GM19467 (cell line): ENCODE results near the gene FBXO24.

Experiments used
- ATAC-seq: cut with Tn5 transposase; IDR thresholded peaks from one replicate; pipeline ENCODE4 v1.9.1; 2021; ENCODE audit warnings: mild to moderate bottlenecking, moderate library complexity; ENCODE audit not compliant: unreplicated experiment

The FBXO24 gene

DNA sequence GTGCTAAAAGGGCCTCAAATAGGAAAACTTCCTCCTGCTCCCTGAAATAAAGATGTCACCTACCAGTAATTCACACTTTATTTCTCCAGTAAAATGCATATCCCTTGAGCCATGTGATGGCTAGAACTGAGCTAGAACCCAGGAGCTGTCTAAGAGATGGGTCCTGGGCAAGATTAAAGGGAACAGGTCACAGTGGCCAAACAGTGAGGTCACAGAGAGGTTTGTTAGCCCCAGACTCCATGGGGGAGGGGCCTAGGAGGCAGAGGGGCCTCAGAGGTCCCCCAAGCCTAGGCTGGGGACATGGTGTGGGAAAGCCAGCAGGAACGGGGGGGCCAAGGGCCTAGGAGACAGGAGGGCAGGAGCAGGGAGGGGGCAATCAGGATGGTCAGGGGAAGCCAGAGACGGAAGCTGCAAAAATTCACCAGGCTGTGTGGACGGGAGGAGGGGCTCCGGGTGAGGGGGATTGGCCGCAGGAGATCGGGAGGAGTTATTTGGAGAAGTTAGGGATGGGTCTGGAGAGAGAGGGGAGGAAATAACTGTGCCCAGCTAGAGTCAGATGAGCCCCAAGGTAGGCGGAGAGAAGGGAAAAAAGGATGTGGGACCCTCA lies 3.3 kb downstream of the FBXO24 start:
- no peak for ATAC-seq

DNA sequence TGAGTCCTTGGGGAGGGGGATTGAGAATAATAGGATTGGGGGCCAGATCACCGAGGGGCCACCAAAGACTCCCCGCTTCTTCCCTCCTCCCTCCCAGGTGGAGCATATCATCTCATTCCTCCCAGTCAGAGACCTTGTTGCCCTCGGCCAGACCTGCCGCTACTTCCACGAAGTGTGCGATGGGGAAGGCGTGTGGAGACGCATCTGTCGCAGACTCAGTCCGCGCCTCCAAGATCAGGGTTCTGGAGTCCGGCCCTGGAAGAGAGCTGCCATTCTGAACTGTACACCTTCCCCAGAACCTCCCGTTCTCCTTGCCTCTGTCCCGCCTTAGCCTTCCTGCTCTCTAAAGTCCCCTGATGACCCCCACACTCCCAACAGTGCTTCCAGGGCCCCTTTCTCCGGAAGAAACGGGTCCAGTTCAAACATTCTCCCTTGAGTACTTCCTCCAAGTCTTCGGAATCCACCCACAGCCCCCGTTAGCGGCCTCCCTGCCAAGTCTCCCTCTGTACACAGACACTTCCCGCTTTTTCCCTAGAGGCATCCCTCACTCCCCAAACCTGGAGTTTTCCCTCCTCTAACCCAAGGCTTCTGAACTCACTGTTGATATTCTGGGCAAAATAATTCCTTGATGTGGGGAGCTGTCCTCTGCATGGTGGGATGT lies 4.1 kb downstream of the FBXO24 start:
- ATAC-seq, result no peak

DNA sequence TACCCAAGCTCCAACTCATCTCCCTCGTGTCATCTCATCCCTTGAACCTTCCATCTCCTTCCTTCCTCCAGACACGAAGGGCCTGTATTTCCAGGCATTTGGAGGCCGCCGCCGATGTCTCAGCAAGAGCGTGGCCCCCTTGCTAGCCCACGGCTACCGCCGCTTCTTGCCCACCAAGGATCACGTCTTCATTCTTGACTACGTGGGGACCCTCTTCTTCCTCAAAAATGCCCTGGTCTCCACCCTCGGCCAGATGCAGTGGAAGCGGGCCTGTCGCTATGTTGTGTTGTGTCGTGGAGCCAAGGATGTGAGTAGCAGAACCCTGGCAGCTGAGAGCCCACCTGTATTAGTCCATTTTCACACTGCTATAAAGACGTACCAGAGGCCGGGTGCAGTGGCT lies 5.5 kb downstream of the FBXO24 start:
- ATAC-seq, result no peak

DNA sequence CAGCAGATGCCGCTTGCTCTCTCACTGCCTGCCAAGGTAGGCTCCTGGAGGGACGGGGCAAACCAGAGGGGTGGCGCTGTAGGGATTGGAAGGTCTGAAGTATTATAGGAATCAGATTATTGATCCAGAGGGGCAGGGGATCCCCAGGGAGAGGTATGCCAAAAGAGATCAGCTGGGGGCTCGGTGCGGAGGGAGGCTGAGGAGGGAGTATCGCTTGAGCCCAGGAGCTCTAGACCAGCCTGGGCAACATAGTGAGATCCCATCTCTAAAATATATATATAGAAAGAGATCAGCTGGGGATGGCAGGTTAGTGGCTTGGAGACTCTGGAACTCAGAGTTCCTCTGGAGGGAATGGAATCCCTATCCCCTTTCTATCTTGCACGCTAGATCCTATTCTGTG lies 9.1 kb downstream of the FBXO24 start:
- ATAC-seq, result no peak

DNA sequence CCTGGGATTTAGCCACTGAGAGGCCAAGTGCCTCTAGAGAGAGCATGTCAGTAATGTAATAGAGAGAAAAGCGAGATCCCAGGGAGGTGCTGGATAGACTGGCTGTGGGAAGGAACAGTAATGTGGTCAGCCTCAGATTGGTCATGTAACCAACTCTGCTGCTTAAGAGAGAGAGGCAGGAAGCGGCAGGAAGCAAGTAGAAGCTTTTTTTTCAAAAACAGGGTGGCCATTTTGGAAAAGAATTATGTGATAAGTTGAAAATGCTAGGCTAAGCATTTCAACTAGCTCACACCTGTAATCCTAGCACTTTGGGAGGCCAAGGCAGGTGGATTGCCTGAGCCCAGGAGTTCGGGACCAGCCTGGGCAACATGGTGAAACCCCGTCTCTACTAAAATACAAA lies 12.3 kb downstream of the FBXO24 start:
- ATAC-seq, result no peak

DNA sequence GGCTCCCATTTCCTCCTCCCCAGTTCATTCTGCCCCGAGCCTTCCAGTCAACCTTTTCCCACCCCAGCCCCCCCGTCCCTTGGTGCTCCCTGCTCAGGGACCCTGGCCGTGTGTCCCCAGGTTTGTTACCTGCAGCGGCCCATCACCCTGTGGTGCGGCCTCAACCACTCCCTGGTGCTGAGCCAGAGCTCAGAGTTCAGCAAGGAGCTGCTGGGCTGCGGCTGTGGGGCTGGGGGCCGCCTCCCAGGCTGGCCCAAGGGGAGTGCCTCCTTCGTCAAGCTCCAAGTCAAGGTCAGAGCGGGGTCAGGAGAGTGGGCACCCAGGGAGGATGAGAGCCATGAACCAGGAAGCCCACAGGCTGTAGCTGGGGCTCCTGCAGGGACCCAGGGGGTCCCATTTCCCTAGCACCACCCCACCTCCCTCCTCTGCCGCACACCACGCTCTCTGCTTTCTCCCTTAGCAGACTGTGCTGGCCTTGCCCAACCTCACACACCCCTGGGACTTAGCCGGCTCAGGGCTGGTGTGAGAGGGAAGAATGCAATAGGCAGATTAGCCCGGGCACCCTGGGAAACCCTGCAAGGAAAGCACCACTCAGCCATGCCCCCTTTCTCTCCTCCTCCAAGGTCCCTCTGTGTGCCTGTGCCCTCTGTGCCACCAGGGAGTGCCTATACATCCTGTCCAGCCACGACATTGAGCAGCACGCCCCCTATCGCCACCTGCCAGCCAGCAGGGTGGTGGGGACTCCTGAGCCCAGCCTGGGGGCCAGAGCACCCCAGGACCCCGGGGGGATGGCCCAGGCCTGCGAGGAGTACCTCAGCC lies 14.0 kb downstream of the FBXO24 start:
- no peak for ATAC-seq

DNA sequence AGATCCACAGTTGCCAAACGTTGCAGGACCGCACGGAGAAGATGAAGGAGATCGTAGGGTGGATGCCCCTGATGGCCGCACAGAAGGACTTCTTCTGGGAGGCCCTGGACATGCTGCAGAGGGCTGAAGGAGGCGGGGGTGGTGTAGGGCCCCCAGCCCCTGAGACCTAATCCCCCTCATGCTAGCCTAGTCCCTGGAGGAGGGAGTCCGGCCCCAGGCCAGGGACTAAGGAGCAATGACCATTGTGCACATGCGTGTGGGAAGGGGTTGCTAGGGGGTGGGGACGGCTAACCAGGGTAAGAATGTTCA lies 14.6 kb downstream of the FBXO24 start:
- ATAC-seq, result no peak

DNA sequence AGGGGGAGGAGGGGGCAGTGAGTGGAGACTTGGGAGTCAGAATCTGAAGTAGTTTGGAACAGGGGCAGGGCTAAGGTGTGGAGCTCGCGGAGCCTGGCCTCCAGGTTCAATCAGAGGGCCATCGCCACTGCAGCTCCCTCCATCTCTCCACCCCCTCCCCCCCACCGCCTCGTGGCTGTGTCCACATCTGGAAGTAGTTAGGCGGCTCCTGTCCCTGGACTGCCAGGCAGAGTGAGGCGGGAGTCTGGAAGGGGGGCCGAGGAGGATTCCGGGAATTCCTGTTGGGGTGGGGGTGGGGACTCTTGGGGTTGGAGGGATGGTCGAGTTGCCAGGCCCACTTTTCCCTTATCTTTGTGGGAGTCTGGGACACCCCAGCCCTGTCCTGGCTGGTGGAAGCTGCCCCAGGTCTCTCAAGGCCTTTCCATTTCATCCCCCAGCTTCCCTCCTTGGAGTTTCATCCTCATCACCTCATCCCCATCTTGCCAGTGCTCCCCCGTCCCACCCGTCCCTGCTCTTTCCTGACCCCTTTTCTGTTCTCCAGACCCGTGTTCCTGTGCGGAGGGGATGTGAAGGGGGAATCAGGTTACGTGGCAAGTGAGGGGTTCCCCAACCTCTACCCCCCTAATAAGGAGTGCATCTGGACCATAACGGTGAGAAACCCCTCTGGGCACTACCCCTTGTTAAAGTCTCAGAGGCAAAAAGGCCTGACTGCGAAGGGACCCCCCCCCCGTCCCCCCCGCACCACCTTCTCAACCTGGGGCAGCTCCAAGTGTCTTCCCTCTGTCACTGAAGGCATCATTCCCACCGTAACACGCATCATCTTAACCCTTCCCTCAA lies 17.0 kb downstream of the FBXO24 start:
- ATAC-seq, result no peak

DNA sequence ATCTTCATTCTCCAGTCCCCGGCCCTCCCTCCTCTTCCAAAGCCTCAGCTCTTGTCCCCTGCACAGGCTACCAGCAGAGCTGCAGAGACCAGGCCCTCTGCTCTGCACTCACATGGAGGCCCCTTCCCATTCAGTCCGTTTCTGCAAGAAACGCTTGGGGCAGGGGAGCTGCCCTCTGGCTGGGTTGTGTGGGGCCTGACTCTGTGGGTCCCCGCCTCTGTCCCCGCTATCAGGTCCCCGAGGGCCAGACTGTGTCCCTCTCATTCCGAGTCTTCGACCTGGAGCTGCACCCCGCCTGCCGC lies 17.5 kb downstream of the FBXO24 start:
- no peak for ATAC-seq

DNA sequence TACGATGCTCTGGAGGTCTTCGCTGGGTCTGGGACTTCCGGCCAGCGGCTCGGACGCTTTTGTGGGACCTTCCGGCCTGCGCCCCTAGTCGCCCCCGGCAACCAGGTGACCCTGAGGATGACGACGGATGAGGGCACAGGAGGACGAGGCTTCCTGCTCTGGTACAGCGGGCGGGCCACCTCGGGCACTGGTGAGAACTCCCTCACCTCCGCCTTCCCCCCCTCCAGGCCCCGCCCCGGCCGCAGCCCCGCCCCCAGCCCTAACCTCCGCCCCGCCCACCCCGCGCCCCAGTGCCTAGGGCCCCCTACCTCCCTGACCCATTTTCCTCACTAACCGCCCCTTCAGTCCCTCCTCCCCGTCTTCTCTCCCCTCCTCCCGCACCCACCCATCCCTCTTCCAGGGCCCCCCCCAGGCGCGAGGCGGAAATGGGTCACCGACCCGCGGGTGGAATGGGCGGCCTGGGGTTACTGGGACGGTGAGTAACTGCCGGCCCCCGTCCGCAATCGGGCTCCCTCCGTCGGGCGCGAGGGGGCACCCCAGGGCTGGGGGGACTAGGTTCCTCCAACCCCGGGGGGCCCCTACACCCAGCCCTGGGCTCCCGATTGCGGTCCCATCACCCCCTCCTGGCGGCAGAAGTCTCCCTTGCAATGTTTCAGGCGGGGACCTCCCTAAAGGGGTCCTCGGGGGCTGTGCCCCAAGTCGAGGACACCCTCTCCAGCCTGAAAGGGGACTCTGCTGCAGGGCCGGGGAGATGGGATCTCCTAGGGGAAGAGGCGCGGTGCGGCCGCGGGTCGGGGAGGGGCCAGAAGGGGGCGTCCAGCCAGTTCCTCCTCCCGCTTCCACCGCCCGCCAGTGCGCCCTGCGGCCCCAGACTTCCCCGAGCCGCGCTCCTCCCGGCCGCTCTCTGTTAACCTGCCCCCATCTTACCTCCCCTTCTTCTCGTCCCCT lies 18.2 kb downstream of the FBXO24 start:
- peak; percentile 50 for ATAC-seq

DNA sequence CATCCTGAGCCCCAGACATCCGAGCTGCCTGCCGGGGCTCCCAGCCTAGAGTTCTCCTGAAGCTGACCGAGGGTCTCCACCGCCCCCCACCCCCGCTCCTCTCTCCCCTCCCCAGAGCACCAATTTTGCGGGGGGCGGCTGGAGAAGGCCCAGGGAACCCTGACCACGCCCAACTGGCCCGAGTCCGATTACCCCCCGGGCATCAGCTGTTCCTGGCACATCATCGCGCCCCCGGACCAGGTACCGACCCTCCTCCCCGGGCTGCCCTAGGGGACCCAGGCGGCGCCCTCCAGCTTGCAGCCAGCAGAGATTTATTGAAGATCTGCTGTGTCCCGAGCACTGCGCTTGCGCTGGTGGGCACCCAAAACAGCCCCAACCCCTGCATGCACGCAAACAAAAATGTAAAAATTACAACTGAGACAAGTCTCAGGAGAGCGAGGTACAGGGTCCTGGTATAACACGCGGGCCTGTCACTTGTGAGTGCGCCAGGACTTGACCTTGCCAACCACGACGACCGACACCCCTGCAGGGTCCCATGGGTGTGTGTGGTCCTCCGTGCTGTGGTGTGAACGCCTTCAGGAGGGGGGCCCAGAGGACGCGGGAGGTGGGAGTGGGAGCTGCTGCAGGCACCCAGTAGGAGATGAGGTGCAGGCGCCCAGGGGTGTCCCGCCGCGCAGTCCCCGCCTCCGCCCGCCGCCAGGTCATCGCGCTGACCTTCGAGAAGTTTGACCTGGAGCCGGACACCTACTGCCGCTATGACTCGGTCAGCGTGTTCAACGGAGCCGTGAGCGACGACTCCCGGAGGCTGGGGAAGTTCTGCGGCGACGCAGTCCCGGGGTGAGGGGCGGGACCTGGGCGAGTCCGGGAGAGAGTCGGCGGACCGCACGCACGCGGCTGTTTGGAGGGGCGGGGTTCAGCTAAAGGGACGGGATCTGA lies 19.1 kb downstream of the FBXO24 start:
- no peak for ATAC-seq

DNA sequence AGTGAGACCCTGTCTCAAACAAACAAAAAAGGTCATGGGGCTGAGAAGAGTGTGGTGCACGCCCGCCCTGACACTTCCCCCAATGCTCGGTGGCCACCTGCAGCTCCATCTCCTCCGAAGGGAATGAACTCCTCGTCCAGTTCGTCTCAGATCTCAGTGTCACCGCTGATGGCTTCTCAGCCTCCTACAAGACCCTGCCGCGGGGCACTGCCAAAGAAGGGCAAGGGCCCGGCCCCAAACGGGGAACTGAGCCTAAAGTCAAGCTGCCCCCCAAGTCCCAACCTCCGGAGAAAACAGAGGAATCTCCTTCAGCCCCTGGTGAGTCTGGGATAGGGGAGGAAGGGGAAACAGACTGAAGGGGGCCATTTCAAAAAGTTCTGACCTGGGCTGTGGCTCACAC lies 20.2 kb downstream of the FBXO24 start:
- no peak for ATAC-seq

DNA sequence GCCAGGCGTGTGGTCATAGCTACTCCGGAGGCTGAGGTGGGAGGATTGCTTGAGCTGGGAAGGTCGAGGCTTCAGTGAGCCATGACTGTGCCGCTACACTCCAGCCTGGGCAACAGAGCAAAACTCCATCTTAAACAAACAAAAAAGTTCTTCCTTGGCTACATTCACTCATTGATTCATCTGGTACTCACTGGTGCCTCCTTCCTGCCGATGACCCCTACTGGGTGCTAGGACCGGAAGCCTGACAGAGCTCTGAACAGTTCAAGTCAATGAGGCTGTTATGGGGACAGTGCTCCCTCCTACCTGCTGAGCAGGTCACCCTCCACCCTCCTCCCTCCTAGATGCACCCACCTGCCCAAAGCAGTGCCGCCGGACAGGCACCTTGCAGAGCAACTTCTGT lies 21.0 kb downstream of the FBXO24 start:
- no peak for ATAC-seq

DNA sequence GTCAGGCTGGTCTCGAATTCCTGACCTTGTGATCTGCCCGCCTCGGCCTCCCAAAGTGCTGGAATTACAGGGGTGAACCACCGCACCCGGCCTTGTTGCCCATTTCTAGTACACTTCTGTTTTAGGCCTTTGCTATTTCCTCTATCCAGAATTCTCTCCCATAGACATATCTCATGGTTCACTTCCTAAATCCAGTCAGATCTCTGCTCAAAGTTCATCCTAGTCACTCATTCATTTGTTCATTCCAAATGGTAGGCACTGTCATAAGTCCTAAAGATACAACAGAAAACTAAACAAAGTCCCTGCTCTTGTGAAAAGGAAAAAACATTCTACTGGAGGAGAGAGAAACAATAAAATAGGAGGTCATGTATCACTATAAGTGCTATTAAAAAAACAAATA lies 23.8 kb downstream of the FBXO24 start:
- no peak for ATAC-seq

DNA sequence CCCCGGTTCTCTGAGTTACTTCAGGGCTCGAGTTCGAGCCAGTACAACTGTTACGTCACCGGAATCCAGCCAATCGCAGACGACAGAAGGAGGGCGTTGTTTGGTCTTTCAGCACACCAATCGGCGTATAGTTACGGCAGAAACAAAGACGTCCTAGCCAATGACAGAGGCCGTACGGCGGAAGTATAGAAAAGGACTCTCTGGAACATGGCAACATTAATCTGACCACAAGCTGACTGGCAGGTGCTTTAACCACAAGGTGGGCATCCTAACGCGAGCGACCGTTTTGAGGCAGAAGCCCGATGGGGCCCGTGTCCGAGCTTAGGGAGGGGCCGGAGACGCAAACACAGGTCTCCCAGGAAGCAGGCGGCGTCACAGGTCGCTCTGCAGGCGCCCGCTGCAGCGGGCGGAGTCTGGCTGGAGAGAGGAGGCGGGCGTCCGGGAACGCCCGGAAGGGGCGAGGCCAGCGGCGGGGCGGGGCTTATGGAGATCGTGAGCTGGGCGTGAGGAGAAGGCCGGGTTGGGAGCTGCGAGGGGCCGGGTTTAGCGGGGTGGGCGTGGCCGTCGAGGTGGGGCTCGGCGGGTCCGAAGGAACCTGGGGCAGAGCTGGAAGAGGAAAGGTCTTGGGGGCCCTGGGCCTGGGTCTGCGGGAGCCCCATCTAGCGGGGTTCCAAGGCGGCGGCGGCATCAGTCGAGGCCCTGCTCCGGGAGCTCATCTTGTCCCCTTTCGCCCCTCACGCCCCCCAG lies 26.0 kb downstream of the FBXO24 start, which contains the start of gene MOSPD3:
Gene MOSPD3 (plus strand): TSS at position 558 of the 747 bp plus-strand sequence. CDS start 252 bp downstream, outside the sequence.
- peak; percentile 82 for ATAC-seq

DNA sequence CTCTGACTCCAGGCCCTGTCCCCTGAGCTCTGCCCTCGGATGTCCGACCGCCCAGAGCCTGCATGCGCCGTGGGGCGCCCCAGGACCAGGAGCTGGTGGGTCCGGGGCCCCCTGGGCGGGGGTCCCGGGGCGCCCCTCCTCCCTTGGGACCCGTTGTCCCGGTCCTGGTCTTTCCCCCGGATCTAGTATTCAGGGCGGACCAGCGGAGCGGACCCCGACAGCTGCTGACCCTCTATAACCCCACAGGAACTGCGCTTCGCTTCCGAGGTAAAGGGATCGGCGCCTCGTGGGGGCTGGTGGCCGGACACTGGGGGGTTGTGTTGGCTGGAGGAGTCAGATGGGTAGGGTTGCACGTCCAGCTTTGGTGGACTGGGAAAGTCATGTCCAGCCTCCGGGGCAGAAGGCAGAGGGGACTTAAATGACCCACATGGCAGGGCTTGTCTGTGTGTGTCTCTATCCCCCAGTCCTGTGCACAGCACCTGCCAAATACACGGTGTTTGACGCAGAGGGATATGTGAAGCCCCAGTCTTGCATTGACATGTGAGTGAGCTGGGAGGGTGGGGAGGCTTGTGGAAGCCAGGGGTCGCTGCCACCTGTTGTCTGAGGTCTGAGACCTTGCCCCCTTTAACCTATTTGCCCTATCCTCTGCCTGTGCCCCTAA lies 26.7 kb downstream of the FBXO24 start:
- no peak for ATAC-seq

DNA sequence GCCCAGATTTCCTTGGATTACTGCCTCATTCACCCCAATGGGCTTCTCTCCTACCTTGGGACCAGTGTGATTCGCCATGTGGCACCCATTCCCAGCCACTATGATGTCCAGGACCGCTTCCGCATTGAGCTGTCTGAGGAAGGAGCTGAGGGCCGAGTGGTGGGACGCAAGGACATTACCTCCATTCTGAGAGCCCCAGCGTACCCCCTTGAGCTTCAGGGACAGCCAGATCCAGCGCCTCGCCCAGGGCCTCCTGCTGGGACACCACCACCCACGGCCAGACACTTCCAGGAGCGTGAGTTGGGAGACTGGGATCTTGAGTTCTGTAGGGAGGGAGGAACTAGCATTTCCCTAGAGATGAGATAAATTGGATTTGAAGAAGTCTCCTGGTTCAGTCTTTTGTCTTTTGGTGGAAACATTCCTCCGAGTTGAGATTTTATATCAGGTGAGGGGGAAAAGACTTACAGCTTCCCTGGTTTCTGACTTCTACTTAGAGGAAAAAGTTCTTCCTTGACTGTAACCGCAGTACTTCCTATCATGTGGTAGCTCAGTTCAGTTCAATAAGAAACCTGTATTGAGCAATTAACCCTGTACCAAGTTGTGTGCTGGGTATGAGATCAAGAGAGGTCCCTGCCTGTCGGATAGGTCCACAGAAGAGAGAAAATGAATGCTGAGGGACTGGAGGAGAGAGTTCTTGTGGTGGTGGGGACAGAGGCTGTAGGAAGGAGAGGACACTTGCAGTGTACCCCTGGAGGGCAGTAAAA lies 27.5 kb downstream of the FBXO24 start:
- ATAC-seq, result no peak
